Fibroblast of lung (primary cell): ENCODE results near the gene GRIN2D. TPM values are rescaled to one million over a fixed set of nuclear protein-coding genes. Genes with fewer than 3 reads are reported as not detected.

Experiments used
- DNase-seq, 2 donors: peaks; one replicate each; pipeline versions ENCODE4 v3.0.0 to v3.0.0-alpha.2; 2010; ENCODE audit warnings: low read depth in 2 of 2
- H2AFZ ChIP-seq: 2 replicates; pipeline ENCODE4 v1.5.1; 2012; ENCODE audit warnings: low read length, control low read depth, inconsistent platforms
- H3K27ac ChIP-seq: 2 replicates; pipeline ENCODE4 v1.5.1; 2011; ENCODE audit warnings: low read length, control low read depth; ENCODE audit not compliant: insufficient read depth
- H3K27me3 ChIP-seq: 2 replicates; pipeline ENCODE4 v1.5.1; 2011; ENCODE audit warnings: mild to moderate bottlenecking, low read length; ENCODE audit not compliant: control insufficient read depth, insufficient read depth
- H3K36me3 ChIP-seq: 2 replicates; pipeline ENCODE4 v1.5.1; 2011; ENCODE audit warnings: low read length; ENCODE audit not compliant: control insufficient read depth, insufficient read depth
- H3K4me1 ChIP-seq: 2 replicates; pipeline ENCODE4 v1.5.1; 2011; ENCODE audit warnings: low read length; ENCODE audit not compliant: control insufficient read depth, insufficient read depth; ENCODE audit errors: extremely low read depth
- H3K4me2 ChIP-seq: 2 replicates; pipeline ENCODE4 v1.5.1; 2011; ENCODE audit warnings: low read length, control low read depth; ENCODE audit not compliant: insufficient read depth; ENCODE audit errors: extremely low read depth
- H3K4me3 ChIP-seq, 4 experiments: fragments of 200-600 bp in 1 of 4; sonication (generic) in 1 of 4; replicated peaks in 1 of 4; 2 replicates each; pipeline ENCODE4 v1.5.1; 2011 to 2016; ENCODE audit warnings: low read length in 4 of 4, low read depth in 3 of 4, mild to moderate bottlenecking in 3 of 4, control low read depth in 2 of 4, inconsistent platforms in 1 of 4, mixed read lengths in 1 of 4; ENCODE audit not compliant: insufficient read depth in 1 of 4; ENCODE audit errors: control extremely low read depth in 1 of 4
- H3K79me2 ChIP-seq: 2 replicates; pipeline ENCODE4 v1.5.1; 2012; ENCODE audit warnings: mild to moderate bottlenecking, low read length, inconsistent platforms; ENCODE audit not compliant: control insufficient read depth, insufficient read depth
- H3K9ac ChIP-seq: 2 replicates; pipeline ENCODE4 v1.5.1; 2011; ENCODE audit warnings: mild to moderate bottlenecking, low read length, control low read depth; ENCODE audit not compliant: insufficient read depth
- H3K9me3 ChIP-seq: 2 replicates; pipeline ENCODE4 v1.5.1; 2012; ENCODE audit warnings: low read depth, low read length; ENCODE audit not compliant: control insufficient read depth, insufficient read depth
- H4K20me1 ChIP-seq: 2 replicates; pipeline ENCODE4 v1.5.1; 2011; ENCODE audit warnings: low read length; ENCODE audit not compliant: control insufficient read depth, insufficient read depth; ENCODE audit errors: extremely low read depth
- CTCF ChIP-seq, 2 donors: IDR thresholded peaks in 1 of 2; conservative IDR thresholded peaks in 1 of 2; 1 replicate in 1 of 2; 2 replicates in 1 of 2; pipeline ENCODE4 v1.5.1; 2011 to 2012; ENCODE audit warnings: low read length in 2 of 2, control low read depth in 1 of 2, inconsistent platforms in 1 of 2, low read depth in 1 of 2, mild to moderate bottlenecking in 1 of 2
- EZH2 ChIP-seq: IDR thresholded peaks from 2 replicates; pipeline ENCODE4 v1.5.1; 2012; ENCODE audit warnings: low read length, control low read depth, mild to moderate bottlenecking; ENCODE audit errors: missing control alignments
- polyA plus RNA-seq, 2 donors: library from polyadenylated mRNA; depleted of rRNA in 1 of 2; stranded (reverse) in 1 of 2; unstranded in 1 of 2; fragments of >200 nt; gene quantifications; 2 replicates each; pipeline ENCODE4 v1.2.1, GENCODE V29; 2011 to 2012; ENCODE audit warnings: missing spikeins in 1 of 2
- total RNA-seq: library from RNA; depleted of rRNA; stranded (reverse); fragments of >200 nt; gene quantifications from 2 replicates; pipeline ENCODE4 v1.2.1, GENCODE V29; 2014

Gene GRIN2D
- total and polyA plus RNA-seq, 2 donors (not counting 1 experiment from before 2014, with no cell fraction given): under 0.01 to 0.08 TPM

DNA sequence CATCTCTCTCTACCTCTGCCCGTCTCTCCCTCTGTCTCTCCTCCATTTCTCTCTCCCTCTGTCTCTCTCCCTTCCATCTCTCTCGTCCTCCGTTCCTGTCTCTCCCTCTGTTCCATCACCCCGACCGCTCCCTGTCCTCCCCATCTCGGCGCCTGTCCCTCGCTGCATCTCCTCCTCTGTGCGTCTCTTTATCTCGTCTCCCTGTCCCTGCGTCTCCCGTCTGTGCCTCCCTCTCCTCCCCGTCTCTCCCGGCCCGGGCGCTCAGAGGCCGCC lies 4.6 kb downstream of the GRIN2D start:
- H3K36me3 ChIP-seq: no peaks in the 10 kb centered on the region
- no peak for DNase-seq
- no peak overlapping the region for H3K9ac ChIP-seq
- no peak overlapping the region for H3K27ac ChIP-seq
- H2AFZ ChIP-seq: peak overlapping the region; percentile 48
- H3K9me3 ChIP-seq: no peaks in the 10 kb centered on the region
- no peaks in the 10 kb centered on the region for H3K79me2 ChIP-seq
- TF ChIP-seq CTCF (conservative IDR thresholded peaks at IDR 0.05 in 1 of 2, IDR thresholded peaks at IDR 0.05 in 1 of 2; ENCODE audit: low read depth in 1 of 2, low read length in 2 of 2) (no peak), EZH2 (peak; percentile 58)
- H3K4me1 ChIP-seq: no peaks in the 10 kb centered on the region
- peaks cover 32% of the 10 kb centered on the region for H3K27me3 ChIP-seq
- H3K4me3 ChIP-seq: peak overlapping the region in 2 of 4 experiments; percentile 42 to 44
- H3K4me2 ChIP-seq: peak overlapping the region; percentile 73
- H4K20me1 ChIP-seq: no peaks in the 10 kb centered on the region

DNA sequence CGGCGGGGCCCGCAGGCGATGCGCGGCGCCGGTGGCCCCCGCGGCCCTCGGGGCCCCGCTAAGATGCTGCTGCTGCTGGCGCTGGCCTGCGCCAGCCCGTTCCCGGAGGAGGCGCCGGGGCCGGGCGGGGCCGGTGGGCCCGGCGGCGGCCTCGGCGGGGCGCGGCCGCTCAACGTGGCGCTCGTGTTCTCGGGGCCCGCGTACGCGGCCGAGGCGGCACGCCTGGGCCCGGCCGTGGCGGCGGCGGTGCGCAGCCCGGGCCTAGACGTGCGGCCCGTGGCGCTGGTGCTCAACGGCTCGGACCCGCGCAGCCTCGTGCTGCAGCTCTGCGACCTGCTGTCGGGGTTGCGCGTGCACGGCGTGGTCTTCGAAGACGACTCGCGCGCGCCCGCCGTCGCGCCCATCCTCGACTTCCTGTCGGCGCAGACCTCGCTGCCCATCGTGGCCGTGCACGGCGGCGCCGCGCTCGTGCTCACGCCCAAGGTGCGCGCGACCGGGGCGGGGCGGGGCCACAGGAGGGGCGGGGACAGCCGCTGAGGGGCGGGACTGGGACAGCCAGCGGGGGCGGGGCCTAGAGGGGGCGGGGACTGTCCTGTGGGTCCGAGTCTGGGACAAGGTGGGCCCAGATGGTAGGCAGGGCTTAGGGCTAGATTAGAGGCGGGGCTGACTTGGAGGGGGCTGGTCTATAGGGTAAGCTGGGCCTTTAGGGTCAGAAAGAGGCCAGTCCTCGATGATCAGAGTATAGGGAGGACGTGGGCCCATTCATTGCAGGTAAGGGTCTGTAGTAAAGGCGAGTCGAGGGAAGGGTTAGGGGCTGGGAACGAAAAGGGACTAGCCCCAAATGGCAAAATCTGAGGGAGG lies 5.1 kb downstream of the GRIN2D start:
- TF ChIP-seq CTCF (conservative IDR thresholded peaks at IDR 0.05 in 1 of 2, IDR thresholded peaks at IDR 0.05 in 1 of 2; ENCODE audit: low read depth in 1 of 2, low read length in 2 of 2) (no peak), EZH2 (no peak)
- Histone ChIP-seq H3K9ac (peak overlapping the region; percentile 16), H3K4me3 (peak overlapping the region in 1 of 4 experiments; percentile 42), H3K4me1 (no peaks in the 10 kb centered on the region), H3K27ac (no peak overlapping the region), H4K20me1 (no peaks in the 10 kb centered on the region), H3K27me3 (peaks cover 32% of the 10 kb centered on the region), H3K4me2 (peak overlapping the region; percentile 73), H3K9me3 (no peaks in the 10 kb centered on the region), H3K79me2 (no peaks in the 10 kb centered on the region), H2AFZ (no peak overlapping the region), H3K36me3 (no peaks in the 10 kb centered on the region)
- peak; percentile 79 to 85 for DNase-seq

DNA sequence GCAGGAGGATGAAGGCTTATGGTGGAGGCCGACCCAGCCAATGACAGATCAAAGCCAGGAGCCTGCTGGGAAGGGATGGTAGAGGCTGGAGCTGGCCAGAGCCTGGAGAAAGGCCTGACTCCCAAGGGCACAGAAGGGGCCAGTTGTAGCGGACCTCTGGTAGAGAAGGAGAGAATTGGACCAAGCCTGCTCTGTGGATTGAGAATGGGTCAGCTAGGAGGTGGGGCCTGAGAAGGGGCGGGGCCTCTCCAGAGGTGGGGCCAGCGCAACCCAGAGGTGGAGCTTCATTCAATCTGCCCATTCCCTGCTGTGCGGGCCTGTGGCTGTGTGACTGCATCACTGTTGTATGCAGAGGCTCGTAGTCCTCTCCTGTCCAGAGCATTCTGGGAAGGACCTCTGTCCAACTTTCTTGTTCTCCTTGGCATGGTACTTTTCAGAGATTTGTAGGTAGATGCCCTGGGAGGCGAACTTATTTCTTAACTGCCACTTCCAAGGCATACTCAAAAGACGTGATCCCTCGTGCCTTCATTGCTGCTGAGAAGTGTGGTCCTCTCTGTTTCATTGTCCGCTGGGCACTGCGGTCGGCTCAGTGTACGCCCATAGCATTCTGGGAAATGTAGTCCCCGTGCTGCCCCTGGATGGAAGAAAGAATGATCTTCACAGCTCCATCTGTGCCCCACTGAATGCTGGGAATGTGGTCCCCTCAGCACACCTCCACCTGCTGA lies 6.7 kb downstream of the GRIN2D start:
- H3K4me2 ChIP-seq: peak overlapping the region; percentile 72
- no peaks in the 10 kb centered on the region for H4K20me1 ChIP-seq
- no peak overlapping the region for H3K27ac ChIP-seq
- no peaks in the 10 kb centered on the region for H3K9me3 ChIP-seq
- TF ChIP-seq CTCF (conservative IDR thresholded peaks at IDR 0.05 in 1 of 2, IDR thresholded peaks at IDR 0.05 in 1 of 2; ENCODE audit: low read depth in 1 of 2, low read length in 2 of 2) (no peak), EZH2 (no peak)
- peaks cover 21% of the 10 kb centered on the region for H3K27me3 ChIP-seq
- no peak overlapping the region for H3K9ac ChIP-seq
- no peaks in the 10 kb centered on the region for H3K79me2 ChIP-seq
- no peaks in the 10 kb centered on the region for H3K4me1 ChIP-seq
- peak overlapping the region; percentile 87 for H2AFZ ChIP-seq
- peak; percentile 57 to 76 for DNase-seq
- no peaks in the 10 kb centered on the region for H3K36me3 ChIP-seq
- H3K4me3 ChIP-seq: peak overlapping the region in 1 of 4 experiments; percentile 25
